ENCODE results near the gene AMER2. TPM values are rescaled to one million over a fixed set of nuclear protein-coding genes. Genes with fewer than 3 reads are reported as not detected.
A peak's percentile ranks its signal among the peaks of the same experiment; 100 is the strongest.

Gene AMER2
- total and polyA plus RNA-seq, 11 donors: not detected

- H3K27ac ChIP-seq: no peak overlapping the region
- peak in 1 of 5 donors; percentile 30 for DNase-seq
- 47 to 66% (median 51%) methylated on average over 6 of the region's 6 CpGs for WGBS, 4 donors
- peaks cover 0 to 3% (median 0%) of the 10 kb centered on the region in 9 donors for H3K27me3 ChIP-seq
- H3K4me3 ChIP-seq: no peak overlapping the region
- TF ChIP-seq POLR2A (IDR thresholded peaks at IDR 0.05): no peak
- peak; percentile 16 to 73 (median 32) for ATAC-seq
- no peaks in the 10 kb centered on the region for H3K36me3 ChIP-seq
- H3K9me3 ChIP-seq: no peaks in the 10 kb centered on the region
- intact Hi-C loops (cut with DNase I): no loop called here
- H3K4me1 ChIP-seq: peaks cover 0 to 12% (median 0%) of the 10 kb centered on the region in 12 donors
Measured at GRCh38 chr13:25214491-25215252, 42.6 kb upstream of the AMER2 start.

DNA sequence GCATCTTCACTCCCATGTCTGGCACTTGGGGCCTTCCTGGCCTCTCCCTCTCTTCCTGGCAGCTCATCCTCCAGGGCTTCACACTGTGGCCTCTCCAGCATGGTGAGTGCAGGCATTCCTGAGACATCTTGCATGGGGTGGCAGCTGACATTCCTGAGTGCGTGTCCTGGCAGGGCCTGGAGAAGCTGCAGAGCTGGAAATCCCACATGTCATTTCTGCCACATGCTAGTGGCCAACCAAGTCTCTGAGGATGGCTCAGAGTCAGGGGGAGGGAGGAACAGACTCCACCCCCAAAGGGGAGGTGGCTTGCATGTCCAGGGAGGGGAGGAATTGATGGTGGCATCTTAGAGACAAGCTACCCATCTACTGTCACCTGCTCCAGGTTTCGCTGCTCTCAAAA lies 41.6 kb upstream of the AMER2 start:
- Histone ChIP-seq H3K4me3 (no peak overlapping the region), H3K4me1 (peaks cover 0 to 12% (median 0%) of the 10 kb centered on the region in 12 donors), H3K36me3 (no peaks in the 10 kb centered on the region), H3K9me3 (no peaks in the 10 kb centered on the region), H3K27ac (no peak overlapping the region), H3K27me3 (peaks cover 0 to 3% (median 0%) of the 10 kb centered on the region in 9 donors)
- ATAC-seq (peak in 1 of 4 donors; percentile 35), DNase-seq (no peak)
- intact Hi-C loops (cut with DNase I): no loop called here
- TF ChIP-seq CTCF (IDR thresholded peaks at IDR 0.05) (no peak), POLR2A (IDR thresholded peaks at IDR 0.05) (no peak)
- WGBS, 4 donors: 72 to 84% (median 79%) methylated on average over 2 of the region's 2 CpGs

- Histone ChIP-seq H3K36me3 (no peaks in the 10 kb centered on the region), H3K27me3 (no peaks in the 10 kb centered on the region), H3K4me1 (peaks cover 0 to 12% (median 0%) of the 10 kb centered on the region in 12 donors), H3K27ac (no peak overlapping the region), H3K4me3 (no peak overlapping the region), H3K9me3 (no peaks in the 10 kb centered on the region)
- DNase-seq (no peak), ATAC-seq (no peak)
- no peak for TF ChIP-seq CTCF (IDR thresholded peaks at IDR 0.05)
- no peak for TF ChIP-seq POLR2A (IDR thresholded peaks at IDR 0.05)
- WGBS, 4 donors: 74 to 77% (median 75%) methylated on average over 13 of the region's 13 CpGs
- intact Hi-C loops (cut with DNase I): no loop called here
Measured at GRCh38 chr13:25210842-25211569, 38.9 kb upstream of the AMER2 start.

GRCh38 chr13:25207291-25207810 lies 35.3 kb upstream of the AMER2 start:
- no peak overlapping the region for H3K4me3 ChIP-seq
- H3K9me3 ChIP-seq: no peaks in the 10 kb centered on the region
- no peak for DNase-seq
- 85 to 89% (median 87%) methylated on average over 8 of the region's 8 CpGs for WGBS, 4 donors
- intact Hi-C loops (cut with DNase I): no loop called here
- H3K27me3 ChIP-seq: peaks cover 0 to 12% (median 0%) of the 10 kb centered on the region in 9 donors
- no peaks in the 10 kb centered on the region for H3K36me3 ChIP-seq
- H3K27ac ChIP-seq: no peak overlapping the region
- H3K4me1 ChIP-seq: no peaks in the 10 kb centered on the region
- ATAC-seq: no peak
- TF ChIP-seq POLR2A (IDR thresholded peaks at IDR 0.05) (no peak), CTCF (IDR thresholded peaks at IDR 0.05) (no peak)

Measured in heart left ventricle (tissue), 16 donors.